SK-MEL-5 (cell line): Measurements from ENCODE around the gene COX6A1. TPM values are rescaled to one million over a fixed set of nuclear protein-coding genes. Genes with fewer than 3 reads are reported as not detected.
"Not testable (repeated sequence)": the region's sequence is repeated elsewhere in the genome, so short reads cannot be mapped to it uniquely, and the experiment has no call there.

Source experiments
- DNase-seq: peaks from one replicate; pipeline ENCODE4 v3.0.0-alpha.2; 2016; ENCODE audit warnings: low read depth, low spot score
- in situ Hi-C: cut with HindIII; loops from 2 replicates; pipeline ENCODE4 v1.10.0; 2016; ENCODE audit warnings: low sequenced_read_pairs, high pct_unique_total_duplicates, low pct_unique_long_range_greater_than_20kb
- total RNA-seq: library from RNA; depleted of rRNA; stranded (reverse); fragments of >200 nt; shearing (Covaris generic); gene quantifications from 2 replicates; pipeline ENCODE4 v1.2.3, GENCODE V29; 2014

Gene COX6A1
- total RNA-seq, 1 experiment from 2014 or later: 1,050 TPM

GRCh38 chr12:120417917-120418580 is 19.9 kb upstream of the COX6A1 start:
- no peak for DNase-seq
- in situ Hi-C loops: no loop called here

- in situ Hi-C loops: no loop called here
- DNase-seq: peak; percentile 32
Measured at GRCh38 chr12:120421701-120422100, 16.2 kb upstream of the COX6A1 start.

DNA sequence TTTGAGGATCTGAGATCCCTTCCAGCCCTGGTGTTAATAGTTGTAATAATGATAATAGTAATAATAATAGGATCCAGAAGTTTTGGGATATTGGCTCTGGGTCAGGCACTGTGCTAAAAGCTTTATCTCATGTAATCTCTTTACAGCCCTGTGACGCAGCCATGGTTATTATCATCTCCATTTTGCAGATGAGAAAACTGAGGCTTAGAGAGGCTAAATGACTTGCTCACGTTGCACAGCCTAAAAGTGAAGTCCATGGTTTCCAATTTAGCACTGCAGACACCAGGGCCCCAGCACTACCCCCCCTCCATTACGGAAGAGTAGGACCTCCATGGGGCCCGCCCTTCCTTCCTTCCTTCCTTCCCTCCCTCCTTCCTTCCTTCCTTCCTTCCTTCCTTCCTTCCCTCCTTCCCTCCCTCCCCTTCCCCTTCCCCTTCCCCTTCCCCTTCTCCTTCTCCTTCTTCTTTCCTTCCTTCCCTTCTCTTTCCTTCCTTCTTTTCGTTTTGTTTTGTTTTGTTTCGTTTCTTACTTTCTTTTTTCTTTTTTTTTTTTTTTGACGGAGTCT is 14.9 kb upstream of the COX6A1 start:
- DNase-seq: no peak
- in situ Hi-C loops: no loop called here

- no peak for DNase-seq
- in situ Hi-C loops: no loop called here
Measured at GRCh38 chr12:120425797-120426196, 12.1 kb upstream of the COX6A1 start.

- in situ Hi-C loops: no loop called here
Measured at GRCh38 chr12:120428597-120429229, 9.2 kb upstream of the COX6A1 start.

GRCh38 chr12:120429368-120429767 is 8.5 kb upstream of the COX6A1 start:
- in situ Hi-C loops: no loop called here
- no peak for DNase-seq

More at GRCh38 chr12:120428597-120429229, 9.2 kb upstream of the COX6A1 start:
- no peak for DNase-seq

DNA sequence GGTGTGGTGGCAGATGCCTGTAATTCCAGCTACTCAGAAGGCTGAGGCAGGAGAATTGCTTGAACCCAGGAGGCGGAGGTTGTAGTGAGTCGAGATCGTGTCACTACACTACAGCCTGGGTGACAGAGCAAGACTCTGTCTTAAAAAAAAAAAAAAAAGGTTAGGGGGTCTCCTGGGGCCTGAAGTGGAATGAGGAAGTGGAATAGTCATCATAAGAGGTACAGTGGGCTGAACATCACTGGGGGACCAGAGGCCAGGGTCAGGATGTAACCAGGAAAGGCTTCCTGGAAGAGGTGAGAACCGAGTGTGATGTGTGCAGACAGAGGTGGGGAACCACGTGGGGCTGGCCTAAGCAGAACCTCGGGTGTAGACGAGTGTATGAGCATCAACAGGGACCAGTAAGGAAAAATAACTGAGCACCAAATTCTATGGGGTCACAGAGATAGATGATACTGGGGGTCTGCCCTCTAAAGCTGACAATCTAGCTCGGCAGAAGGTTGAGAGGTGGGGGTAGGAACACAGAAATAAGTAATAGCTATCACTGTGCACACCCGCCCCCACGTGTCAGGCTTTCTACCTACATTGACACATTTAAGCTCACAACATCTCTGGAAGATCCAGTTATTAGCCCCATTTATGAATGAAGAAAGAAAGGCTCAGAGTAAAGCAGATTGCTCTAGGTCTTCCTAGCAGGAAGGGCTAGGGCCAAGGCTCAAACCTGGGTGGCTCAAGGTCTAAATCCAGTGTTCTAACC is 5.0 kb upstream of the COX6A1 start:
- in situ Hi-C loops: no loop called here

GRCh38 chr12:120438495-120439198 is 734 bp downstream of the COX6A1 start:
- in situ Hi-C loops: no loop called here
- no peak for DNase-seq

More for the DNA sequence above, 5.0 kb upstream of the COX6A1 start:
- no peak for DNase-seq

- peak; percentile 79 for DNase-seq
- in situ Hi-C loops: no loop called here
Measured at GRCh38 chr12:120439646-120440247, 1.8 kb downstream of the COX6A1 start.

DNA sequence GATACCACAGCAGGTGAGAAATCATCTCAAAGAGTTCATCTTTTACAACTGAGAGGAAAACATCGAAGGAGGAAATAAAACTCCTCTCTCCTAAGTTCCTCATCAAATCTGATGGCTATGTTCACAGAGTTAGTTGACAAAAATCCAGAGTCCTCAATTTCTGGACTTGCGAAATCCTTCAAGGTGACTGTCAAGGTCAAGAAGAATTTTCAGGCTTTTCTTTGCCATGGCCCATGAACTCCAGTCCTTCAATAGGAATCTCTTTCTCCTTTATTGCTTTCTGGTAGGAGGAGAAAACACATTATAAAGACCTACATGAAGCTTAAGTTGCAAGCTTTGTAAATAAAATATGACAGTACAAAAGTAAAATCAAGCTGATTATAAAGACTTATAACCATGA is 6.8 kb downstream of the COX6A1 start:
- in situ Hi-C loops: no loop called here

GRCh38 chr12:120445911-120446843 is 8.3 kb downstream of the COX6A1 start, which contains the start of the genes GATC and TRIAP1:
GATC (plus strand) TSS chr12:120446444; CDS start chr12:120446481, 37 bp downstream.
TRIAP1 (minus strand) TSS chr12:120446384; CDS start chr12:120446372, 12 bp downstream.
- in situ Hi-C loops: no loop called here
- peak; percentile 73 for DNase-seq

More for the DNA sequence above, 6.8 kb downstream of the COX6A1 start:
- no peak for DNase-seq

GRCh38 chr12:120446844-120447178 is 8.9 kb downstream of the COX6A1 start:
- DNase-seq, in situ Hi-C loops: not testable (repeated sequence)

DNA sequence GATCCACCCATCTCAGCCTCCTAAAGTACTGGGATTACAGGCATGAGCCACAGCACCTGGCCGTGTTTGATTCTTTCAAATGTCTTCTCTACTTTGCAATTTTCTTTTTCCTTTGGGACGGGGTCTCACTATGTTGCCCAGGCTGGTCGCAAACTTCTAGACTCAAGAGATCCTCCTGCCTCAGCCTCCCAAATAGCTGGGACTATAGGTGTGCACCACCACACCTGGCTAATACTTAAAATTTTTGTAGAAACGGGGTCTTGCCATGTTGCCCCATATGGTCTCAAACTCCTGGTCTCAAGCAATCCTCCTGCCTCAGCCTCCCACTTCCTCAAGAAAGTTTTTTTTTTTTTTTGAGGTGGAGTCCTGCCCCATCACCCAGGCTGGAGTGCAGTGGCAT is 10.1 kb downstream of the COX6A1 start:
- in situ Hi-C loops: no loop called here
- DNase-seq: no peak

GRCh38 chr12:120452524-120452923 is 14.6 kb downstream of the COX6A1 start:
- DNase-seq, in situ Hi-C loops: not testable (repeated sequence)

GRCh38 chr12:120453060-120453750 is 15.3 kb downstream of the COX6A1 start:
- DNase-seq: no peak
- in situ Hi-C loops: no loop called here

- peak; percentile 67 for DNase-seq
- in situ Hi-C loops: no loop called here
Measured at GRCh38 chr12:120453977-120454376, 16.1 kb downstream of the COX6A1 start.
